ENCODE measurements around the gene WFS1. TPM values are rescaled to one million over a fixed set of nuclear protein-coding genes. Genes with fewer than 3 reads are reported as not detected.
A peak's percentile ranks its signal among the peaks of the same experiment; 100 is the strongest.

WFS1 gene
- total RNA-seq, 1 donor from 2014 or later: 199 TPM

GRCh38 chr4:6233929-6234328 lies 35.7 kb upstream of the WFS1 start:
- no peak for DNase-seq (ENCODE audit: extremely low read depth, low read depth, low spot score)

DNA sequence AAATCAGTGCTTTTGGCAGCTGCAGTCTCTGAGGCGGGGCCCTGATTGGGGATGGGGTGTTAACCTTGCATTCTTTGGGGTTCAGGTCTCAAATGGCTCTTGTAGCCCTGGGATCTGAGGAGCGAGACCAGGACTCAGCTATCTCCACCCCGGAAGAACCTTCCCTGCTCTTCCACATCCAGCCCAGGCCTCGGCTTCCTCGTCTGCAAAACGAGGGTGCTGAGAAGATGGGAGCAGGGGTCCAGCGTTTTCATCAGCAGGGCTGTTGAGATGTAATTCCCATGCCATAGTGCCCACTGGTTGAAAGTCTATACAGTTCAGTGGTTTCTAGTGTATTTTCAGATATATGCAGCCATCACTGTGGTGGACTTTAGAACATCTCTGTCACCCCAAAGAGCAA lies 34.6 kb upstream of the WFS1 start:
- no peak for DNase-seq (ENCODE audit: extremely low read depth, low read depth, low spot score)

- DNase-seq (ENCODE audit: extremely low read depth, low read depth, low spot score): no peak
Measured at GRCh38 chr4:6235901-6236640, 33.6 kb upstream of the WFS1 start.

GRCh38 chr4:6236816-6237390 lies 32.7 kb upstream of the WFS1 start:
- no peak for DNase-seq (ENCODE audit: extremely low read depth, low read depth, low spot score)

- DNase-seq (ENCODE audit: extremely low read depth, low read depth, low spot score): no peak
Measured at GRCh38 chr4:6239486-6239885, 30.2 kb upstream of the WFS1 start.

DNA sequence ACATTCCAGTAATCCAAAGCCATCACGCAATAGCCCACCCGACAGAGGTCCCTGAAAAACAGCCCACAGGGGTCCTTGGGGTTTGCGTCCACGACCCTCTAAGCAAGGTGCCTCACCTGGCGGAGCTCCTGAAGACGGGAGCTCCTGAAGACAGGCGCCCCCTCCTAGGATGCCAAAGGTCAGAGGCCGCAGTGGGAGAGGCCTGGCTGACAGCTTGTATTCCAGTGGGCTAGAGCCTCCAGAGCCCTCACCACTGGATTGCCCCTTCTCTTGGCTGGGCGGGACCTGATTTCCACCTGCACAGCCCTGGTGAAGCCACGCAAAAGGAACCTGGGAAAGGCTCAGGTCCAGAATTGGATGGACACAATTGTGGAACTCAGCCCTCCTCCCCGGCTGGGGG lies 29.7 kb upstream of the WFS1 start:
- DNase-seq (ENCODE audit: extremely low read depth, low read depth, low spot score): no peak

GRCh38 chr4:6241062-6241845 lies 28.4 kb upstream of the WFS1 start:
- DNase-seq (ENCODE audit: extremely low read depth, low read depth, low spot score): no peak

- DNase-seq (ENCODE audit: extremely low read depth, low read depth, low spot score): no peak
Measured at GRCh38 chr4:6242271-6243029, 27.2 kb upstream of the WFS1 start.

- no peak for DNase-seq (ENCODE audit: extremely low read depth, low read depth, low spot score)
Measured at GRCh38 chr4:6245246-6246169, 24.1 kb upstream of the WFS1 start.

- DNase-seq (ENCODE audit: extremely low read depth, low read depth, low spot score): no peak
Measured at GRCh38 chr4:6246170-6246634, 23.4 kb upstream of the WFS1 start.

DNA sequence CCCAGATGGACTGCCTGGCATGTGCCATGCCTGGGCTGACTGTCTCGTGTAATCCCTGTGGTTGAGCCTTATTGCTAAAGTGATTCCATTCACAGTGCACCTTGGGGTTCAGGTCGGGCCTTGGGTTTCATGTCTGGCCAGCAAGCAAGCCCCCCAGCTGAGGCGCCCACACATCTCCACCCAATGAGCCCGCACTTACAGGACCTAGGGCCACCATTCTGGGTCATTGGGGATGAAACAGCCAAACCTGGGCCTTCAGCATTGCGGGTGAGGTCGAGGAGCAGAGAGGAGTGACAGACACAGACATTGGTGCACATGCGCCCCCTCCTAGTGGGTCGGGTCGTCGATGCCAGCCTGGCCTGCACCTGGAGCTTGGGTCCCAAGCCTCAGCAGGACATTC lies 21.3 kb upstream of the WFS1 start:
- no peak for DNase-seq (ENCODE audit: extremely low read depth, low read depth, low spot score)

DNA sequence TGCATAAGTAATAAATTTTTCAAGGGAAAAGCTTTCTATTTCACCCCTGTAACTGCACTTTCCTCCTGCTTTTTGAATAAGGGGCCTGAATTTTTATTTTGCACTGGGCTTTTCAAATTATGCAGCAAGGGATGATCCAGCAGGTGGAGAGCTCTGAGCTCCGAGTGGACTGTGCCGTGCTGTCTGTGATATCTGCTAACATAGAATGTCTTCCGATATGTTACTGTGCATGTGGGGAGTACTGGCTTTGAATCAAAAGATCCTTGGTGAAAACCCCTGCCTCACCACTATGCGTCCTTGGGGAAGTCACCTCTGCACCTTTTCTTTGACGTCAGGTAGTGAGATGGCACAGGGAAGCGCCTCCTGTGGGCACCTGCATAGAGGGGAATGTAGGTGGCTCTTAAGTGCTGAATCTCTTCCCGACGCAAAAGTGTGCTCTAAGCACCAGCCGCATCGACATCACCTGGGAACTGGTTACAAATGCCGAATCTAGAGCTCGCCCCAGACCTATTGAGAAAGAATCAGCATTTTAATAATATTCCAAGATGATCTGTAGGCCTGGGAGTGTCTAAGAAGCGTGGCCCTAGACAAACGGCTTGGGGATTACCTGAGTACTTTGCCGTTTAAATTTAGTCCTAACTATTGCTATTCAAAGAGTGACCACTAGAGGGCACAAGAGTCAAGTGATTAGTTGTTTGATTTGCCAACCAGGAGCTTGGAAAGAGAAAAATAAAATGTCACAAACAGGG lies 19.2 kb upstream of the WFS1 start:
- DNase-seq (ENCODE audit: extremely low read depth, low read depth, low spot score): peak; percentile 69

GRCh38 chr4:6250984-6251295 lies 18.7 kb upstream of the WFS1 start:
- DNase-seq (ENCODE audit: extremely low read depth, low read depth, low spot score): no peak

DNA sequence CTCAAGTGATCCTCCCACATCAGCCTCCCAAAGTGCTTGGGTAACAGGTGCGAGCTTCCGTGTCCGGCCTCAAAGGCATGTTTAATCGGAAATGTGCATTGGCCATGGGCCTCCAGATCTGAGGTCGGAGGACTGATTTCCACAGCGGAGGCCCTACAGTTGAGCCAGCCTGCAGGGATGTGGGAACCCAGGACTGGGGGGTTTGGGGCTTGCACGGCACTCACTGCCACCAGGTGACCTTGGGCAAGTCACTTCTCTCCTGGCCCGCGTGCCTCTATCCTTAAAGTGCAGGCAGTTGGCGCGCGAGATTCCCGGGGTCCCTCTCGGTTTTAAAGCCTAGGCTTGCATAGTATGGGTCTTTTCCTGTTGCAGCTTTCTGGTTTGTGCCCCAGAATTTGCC lies 18.3 kb upstream of the WFS1 start:
- no peak for DNase-seq (ENCODE audit: extremely low read depth, low read depth, low spot score)

DNA sequence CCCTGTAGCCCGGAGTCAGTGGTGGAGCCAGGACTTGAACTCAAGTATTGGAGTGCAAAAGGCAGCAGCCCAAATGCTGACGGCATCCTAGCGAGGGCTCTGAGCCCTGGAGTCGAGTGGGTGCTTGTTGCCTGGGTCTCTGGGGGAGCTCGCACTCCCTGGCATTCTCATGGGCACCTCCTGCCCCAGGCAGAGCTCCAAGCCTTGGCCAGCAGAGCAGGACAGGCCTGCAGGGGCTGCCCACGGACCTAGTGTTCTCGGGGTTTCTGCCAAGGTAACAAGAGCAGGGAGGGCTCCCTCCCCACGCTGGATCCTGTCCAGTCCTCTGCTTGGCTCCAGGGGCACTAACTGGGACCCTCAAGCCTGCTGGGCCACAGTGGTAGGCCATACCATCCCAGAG lies 17.6 kb upstream of the WFS1 start:
- no peak for DNase-seq (ENCODE audit: extremely low read depth, low read depth, low spot score)

GRCh38 chr4:6253111-6253510 lies 16.5 kb upstream of the WFS1 start:
- no peak for DNase-seq (ENCODE audit: extremely low read depth, low read depth, low spot score)

DNA sequence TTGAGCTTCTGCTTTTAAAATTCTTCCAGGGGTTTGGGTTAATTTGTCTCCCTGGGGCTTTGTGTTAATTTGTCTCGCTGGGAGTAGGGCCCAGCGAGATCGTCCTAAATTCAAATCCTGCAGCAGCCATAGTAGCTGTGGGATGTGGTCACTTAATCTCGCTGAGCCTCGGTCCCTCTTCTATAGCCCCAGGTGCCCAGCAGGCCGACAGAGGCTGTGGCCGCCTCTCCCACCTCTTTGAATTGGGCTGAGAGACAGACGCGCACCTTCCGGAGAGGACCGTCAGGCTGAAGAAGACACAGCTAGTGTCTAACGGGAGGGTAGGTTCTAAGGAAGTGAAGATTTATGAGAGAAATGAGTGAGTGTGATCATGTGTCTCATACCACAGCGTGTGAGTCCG lies 15.7 kb upstream of the WFS1 start:
- DNase-seq (ENCODE audit: extremely low read depth, low read depth, low spot score): no peak

DNA sequence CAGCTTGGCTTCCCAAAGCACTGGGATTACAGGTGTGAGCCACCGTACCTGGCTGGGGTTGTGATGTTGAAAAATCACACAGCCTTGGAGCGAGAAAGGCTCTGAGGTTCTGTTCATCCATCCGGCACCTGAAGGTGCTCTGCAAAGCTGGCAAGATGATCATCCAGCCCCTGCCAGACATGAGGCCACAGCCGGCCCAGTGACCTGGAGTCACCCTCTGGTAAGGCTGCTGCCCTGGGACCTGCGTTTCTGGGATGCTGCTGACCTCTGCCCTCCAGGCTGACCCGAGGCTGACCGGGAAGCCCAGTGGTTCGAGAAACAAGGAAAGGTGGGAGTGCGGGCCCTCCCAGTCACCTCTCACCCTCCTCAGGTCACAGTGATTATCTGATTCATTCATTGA lies 13.5 kb upstream of the WFS1 start:
- no peak for DNase-seq (ENCODE audit: extremely low read depth, low read depth, low spot score)

- DNase-seq (ENCODE audit: extremely low read depth, low read depth, low spot score): no peak
Measured at GRCh38 chr4:6257247-6258025, 12.2 kb upstream of the WFS1 start.
